Stimulated activated CD4-positive, alpha-beta T cell treated with anti-CD3 and anti-CD28 coated beads, TNF-alpha, amount 100 ng/mL, for 24 hours (primary cell): ENCODE data around the gene TMEM254.
"Not testable (repeated sequence)": the region's sequence is repeated elsewhere in the genome, so short reads cannot be mapped to it uniquely, and the experiment has no call there.

Experiments
- DNase-seq, 3 experiments: peaks; one replicate each; pipeline ENCODE4 v3.0.0-alpha.2; 2020; ENCODE audit warnings: low read depth in 3 of 3

TMEM254 gene

GRCh38 chr10:80133206-80133605, 54.7 kb downstream of the TMEM254 start:
- no peak for DNase-seq

- not testable (repeated sequence) for DNase-seq
These were observed 55.2 kb downstream of the TMEM254 start for GRCh38 chr10:80133687-80134086.

- DNase-seq, result no peak
These were observed 57.7 kb downstream of the TMEM254 start for GRCh38 chr10:80136134-80136571.

- DNase-seq, result no peak
These were observed 58.8 kb downstream of the TMEM254 start for GRCh38 chr10:80137031-80137862.

GRCh38 chr10:80137920-80138319, 59.5 kb downstream of the TMEM254 start:
- no peak for DNase-seq

GRCh38 chr10:80139265-80139664, 60.8 kb downstream of the TMEM254 start:
- DNase-seq, result no peak

- no peak for DNase-seq
These were observed 61.8 kb downstream of the TMEM254 start for GRCh38 chr10:80140251-80140650.

GRCh38 chr10:80141696-80142460, 63.4 kb downstream of the TMEM254 start:
- no peak for DNase-seq
